HG03571 (cell line): ENCODE results near the gene POC1B.

Source experiments
- ATAC-seq: cut with Tn5 transposase; IDR thresholded peaks from one replicate; pipeline ENCODE4 v1.9.1; 2021; ENCODE audit not compliant: unreplicated experiment

The POC1B gene

DNA sequence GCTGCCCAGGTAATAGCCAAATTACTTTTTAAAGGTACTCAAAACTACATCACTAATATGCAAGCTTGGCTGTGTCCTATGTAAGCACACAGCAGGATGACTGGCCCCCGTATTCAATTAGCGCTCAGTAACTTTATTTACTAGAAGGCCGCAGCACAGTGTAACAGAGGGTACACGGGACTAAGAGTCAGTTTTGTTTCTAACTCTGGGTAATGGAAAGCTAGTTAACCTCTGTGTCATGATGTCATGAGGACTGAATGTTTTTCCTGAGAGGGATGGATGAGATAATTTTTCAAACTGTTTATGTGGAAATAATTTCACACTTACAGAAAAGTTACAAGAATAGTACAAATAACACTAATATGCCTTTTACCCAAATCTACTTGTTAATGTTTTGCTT is 28.4 kb downstream of the POC1B start:
- ATAC-seq = no peak

DNA sequence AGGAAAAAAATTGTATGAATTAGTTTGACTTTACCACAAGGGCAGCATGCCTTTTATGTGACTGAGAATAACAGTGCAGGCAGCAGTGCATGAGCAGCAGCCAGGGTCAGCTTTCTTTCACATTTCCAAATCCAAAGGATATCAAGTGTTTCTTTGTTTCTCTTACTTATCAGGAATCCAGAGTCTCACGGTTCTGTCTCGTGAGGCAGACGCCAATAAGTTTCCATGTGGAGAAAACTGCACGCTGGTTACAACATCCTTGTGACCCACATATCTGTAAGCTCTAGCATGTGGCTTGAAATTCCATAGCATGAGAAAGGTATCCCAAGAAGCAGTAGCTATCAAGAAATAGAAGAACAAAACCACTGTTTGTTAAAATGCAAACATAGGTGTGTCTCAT is 28.8 kb downstream of the POC1B start:
- ATAC-seq = no peak

DNA sequence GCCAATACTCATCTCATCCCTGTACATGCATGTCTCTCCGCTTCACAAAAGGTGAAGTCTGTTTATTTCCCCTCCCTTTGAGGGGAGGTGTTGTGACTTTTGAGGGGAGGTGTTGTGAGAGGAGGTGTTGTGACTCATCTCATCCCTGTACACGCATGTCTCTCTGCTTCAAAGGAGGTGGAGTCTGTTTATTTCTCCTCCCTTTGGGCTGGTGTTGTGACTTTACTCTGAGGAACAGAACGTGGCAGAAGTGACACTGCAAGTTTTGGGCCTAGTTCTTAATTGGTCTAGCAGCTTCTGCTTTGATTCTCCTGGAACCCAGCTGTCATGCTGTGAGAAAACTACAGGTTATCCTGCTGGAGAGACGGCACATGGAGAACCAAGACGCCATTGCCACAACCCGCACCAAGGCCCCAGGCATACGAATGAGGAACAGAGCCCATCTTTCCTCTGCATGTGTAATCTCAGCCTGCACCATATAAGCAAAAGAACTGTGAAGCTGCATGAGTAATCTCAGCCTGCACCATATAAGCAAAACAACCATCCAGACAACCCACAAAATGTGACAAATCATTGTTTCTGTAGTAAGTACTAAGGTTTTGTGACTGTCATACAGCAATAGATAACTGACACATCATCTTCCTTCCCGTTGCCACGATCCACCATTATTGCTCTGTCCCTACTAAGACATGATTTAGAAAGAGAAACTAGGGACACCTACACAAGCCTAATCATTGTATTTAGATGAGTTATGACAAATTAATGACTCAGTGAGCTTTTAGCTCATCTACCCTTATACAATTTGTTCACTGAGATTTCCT is 31.2 kb downstream of the POC1B start:
- ATAC-seq = no peak

DNA sequence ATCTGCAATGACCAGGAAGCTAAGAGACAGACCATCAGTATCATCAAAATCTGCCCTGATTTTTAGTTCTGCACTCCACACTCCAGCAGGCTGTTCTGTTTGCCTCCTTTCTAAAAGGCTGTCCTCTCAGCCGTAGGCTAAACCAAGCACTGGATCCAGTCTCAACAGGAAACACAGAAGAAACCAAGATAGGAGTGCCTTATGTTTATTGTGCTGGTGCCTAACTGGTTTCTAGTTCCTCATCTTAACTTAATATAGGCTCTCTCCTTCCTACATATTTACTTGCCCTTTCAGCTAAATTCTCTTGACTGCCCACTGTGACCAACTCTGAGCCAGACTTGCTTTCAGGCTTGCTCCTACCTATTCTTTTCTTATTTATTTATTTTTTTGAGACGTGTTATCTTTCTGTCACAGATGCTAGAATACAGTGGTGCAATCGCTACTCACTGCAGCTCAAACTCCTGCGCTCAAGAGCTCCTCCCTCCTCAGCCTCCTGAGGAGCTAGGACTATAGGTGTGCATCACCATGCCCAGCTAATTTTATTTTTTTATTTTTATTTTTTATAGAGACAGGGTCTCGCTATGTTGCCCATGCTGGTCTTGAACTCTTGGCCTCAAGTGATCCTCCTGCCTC is 32.1 kb downstream of the POC1B start:
- ATAC-seq = no peak

DNA sequence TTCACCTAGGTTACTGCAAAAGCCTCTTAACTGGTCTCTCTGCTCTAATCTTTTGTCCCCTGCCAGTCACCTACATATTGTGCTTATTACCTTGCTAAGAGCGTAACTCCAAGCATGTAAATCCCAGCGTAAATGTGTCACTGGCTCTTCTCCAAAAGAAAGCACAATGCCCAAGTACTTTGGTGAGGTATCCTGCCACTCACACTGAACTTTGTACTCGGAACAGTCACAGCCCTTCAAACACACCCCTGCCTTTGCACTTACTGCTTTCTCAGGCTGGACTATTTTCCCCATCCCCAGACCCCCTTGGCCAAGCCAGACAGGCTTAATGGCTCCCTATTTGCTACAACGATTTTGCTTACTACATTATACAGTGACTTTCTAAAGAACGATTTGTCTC is 33.0 kb downstream of the POC1B start:
- ATAC-seq = no peak

DNA sequence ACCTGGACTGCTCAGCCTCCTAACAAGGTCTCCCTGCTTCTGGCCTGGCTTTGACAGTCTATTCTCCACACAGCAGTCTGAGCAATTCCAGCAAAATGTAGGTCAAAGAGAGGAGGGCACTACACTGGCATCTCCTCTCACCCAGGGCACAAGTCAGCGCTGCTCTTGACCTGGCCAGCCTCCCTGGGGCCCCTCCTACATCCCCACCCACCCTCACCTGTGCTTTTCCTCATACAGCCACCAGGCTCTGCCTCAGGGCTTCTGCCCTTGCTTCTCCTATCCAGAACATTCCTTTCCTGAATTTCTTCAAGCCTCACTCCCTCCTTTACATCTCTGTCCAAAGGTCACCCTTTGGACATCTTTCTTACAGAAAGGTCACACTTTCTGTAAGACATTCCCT is 34.9 kb downstream of the POC1B start:
- ATAC-seq = no peak

DNA sequence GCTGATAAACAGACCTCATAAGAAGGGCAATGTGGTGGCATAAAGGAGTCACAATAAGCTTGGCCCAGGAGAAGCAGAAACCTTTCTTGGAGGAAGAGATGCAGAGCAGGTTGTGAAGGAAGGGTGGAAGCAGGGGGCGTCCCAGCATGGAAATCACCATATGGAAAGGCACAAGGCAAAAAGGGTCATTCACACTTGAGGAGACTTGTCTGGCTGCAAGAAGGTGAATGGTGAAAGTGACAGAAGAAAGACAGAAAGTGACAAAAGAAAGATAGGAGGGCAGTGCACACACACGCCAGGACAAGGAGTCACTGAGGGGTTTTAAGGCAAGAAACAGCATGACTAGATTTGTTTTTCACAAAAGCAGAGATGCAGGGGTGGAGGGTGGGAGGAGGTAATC is 39.6 kb downstream of the POC1B start:
- no peak for ATAC-seq

DNA sequence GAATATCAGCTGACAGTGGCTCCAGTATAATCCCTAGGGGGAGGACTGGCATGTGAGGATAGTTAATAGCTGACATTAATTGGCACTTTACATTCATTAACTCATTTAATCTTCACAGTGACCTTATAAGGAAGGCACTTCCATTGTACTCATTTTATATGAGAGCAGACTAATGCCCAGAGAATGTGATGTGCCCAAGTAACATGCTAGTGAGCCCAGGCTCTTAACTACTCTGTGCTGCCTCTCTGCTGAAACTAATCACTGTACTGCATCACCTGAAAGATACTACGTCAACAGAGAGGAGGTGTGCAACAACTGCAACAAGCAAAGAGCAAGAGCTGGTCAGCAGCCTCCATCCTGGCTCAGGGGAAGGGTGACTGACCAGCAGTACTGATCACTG is 41.4 kb downstream of the POC1B start:
- no peak for ATAC-seq

DNA sequence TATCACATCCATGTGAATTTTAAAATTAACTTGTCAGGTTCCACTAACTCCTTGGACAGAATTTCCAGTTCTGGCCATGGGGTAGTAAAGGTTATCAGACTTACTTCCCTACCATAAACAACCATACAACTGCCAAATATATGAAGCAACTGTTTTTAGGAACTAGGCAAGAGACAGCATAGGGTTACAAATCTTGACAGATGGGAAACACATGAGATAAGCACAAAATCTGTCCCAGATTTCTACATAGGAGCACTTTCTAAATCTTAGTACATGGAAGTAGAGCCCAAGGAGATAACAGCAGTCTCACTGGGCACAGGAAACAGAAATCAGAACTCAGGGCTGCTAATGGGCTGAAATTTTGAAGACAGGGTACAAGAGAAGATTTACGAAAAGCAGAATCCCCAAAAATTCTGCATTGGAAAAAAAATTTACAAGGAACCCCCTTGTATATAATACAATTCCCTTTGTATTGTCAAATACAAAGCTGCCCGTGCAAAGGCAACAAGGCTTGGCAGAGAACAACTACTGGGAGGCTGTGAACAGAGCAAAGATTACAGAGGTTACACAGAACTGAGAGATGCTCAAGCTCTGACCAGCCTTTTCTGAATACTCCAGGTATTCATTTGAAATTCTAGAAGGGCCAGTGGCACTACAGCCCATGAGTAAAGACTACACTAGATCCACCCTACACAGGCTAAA is 44.5 kb downstream of the POC1B start:
- ATAC-seq = no peak

DNA sequence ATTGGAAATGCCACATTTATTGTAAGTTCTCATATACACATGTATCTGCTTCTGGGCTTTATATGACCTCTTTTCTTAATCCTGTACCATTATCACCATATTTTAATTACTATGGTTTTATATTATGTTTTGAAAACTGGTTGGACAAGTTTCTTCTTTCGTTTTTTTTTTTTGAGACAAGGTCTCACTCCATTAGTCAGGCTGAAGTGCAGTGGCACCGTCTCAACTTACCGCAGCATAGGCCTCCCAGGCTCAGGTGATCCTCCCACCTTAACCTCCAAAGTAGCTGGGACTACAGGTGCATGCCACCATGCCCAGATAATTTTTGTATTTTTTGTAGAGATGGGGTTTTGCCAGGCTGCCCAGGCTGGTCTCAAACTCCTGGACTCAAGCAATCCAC is 45.9 kb downstream of the POC1B start:
- ATAC-seq = no peak

DNA sequence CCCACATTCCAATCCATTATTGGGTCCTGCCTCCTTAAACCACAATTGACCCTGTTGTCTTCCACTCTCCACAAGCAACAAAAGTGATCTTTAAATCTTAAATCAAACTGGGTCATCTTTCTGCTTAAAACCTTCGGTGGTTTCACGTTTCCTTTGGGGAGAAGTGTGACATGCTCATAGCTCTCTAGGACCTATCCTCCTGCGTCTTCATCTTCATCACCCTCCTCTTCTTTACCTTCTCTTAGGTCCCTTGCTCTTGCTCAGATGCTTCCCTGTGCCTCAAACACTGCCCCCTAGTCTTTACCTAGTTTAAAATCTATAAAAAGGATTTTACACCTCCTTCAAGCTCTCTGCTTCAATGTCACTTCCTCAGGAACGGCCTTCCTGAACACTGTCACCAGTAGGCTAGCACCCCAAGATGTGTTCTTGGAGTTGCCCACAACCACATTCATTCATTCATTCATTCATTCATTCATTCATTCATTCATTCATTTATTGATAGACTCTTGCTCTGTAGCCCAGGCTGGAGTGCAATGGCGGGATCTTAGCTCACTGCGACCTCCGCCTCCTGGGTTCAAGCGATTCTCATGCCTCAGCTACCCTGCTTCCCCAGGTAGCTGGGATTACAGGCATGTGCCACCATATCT is 48.1 kb downstream of the POC1B start:
- ATAC-seq = no peak

DNA sequence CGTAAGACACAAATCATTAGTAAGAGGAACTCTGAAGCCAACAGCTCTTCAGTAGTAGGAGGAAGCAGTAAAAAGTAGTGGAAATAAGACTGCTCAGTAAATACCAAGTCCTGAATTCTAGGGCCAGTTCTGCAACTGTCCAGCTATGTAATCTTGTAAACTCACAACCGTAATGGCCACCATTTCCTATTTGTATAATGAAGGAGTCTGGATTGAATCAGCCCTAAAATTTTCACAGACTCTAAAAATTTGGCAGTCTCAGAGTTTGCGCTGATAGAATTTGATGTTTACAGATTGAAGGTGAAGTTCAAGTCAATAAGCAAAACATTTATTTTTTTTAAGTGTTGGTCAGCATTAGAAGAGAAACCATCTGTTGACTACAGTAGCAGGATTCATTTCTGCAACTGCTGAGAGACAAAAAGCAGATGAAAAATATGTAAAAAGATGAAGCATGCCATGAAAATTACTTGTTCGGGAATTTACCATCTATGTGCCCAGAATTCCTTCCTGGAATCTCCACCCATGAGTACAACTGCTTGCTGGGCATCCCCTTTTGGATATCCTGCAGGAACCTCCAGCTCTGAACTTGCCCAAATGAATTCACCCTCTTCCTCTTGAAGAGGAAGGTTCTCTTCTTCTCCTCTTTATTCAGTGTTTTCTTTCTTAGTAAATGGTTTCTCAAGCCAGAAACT is 48.8 kb downstream of the POC1B start:
- no peak for ATAC-seq

DNA sequence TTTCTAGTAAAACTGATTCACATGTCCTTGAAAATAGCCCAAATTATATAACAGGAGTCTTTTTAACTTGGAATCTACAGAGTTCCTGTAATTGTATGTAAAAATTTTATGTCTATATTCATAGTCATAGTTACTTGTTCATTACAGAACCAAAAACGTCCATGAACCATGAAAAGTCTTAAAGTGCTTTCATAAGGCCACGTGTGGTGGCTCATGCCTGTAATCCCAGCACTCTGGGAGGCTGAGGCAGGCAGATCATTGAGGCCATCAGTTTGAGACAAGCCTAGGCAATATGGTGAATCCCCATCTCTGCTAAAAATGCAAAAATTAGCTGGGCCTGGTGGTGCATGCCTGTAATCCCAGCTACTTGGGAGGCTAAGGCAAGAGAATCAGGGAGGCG is 49.6 kb downstream of the POC1B start:
- ATAC-seq = no peak

DNA sequence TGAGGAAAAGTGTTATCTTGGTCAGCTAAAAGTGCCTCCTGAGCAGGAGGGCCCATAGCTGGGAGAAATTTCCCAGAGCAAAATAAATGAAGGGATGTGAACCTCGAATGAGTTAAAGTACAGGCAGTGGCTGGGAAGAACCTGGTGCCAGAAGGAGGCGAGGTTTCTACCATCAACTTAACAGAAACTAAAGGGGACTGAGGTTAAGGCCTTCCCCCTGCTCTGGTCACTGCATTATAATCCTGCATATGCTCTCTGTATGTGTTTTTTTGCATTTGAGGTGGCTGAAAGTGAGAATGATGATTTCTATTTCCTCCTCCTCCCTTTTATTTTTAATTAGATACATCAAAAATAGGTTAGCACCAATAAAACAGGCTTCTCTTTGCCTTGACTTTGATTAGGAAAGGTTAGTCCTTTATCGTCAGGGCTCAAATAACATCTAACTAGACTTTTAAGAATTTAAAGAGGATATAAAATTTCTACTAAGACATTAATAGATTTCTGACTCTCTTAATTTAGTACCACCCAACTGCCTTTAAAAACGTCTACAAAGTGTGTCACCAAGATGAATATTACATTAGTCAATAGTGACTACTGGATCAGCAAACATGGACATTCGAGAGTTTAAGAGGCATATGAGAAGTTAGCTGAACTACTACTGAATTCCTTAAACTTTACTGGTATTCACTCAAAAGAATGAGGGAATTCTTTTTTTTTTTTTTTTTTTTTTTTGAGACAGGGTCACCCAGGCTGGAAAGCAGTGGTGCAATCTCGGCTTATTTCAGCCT is 50.5 kb downstream of the POC1B start:
- ATAC-seq = peak; percentile 36

DNA sequence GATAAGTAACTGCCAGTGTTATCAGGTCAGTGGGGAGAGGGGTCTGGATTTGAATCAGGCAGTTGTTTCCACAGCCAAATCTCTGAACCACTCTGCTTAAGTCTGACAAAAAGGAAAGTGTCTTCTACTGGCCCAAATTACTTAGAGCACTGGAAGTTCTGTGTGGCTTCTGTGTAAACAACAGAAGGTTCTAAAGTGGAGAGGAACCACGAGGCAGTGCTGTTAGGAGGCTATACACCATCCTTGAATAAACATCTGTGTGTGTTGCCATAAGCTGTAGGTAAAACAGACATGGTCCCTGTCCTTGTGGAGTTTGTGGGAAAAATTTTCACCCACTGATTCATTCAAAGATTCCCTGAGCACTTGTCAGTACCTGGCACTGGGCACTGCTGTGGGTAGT is 51.2 kb downstream of the POC1B start:
- no peak for ATAC-seq

DNA sequence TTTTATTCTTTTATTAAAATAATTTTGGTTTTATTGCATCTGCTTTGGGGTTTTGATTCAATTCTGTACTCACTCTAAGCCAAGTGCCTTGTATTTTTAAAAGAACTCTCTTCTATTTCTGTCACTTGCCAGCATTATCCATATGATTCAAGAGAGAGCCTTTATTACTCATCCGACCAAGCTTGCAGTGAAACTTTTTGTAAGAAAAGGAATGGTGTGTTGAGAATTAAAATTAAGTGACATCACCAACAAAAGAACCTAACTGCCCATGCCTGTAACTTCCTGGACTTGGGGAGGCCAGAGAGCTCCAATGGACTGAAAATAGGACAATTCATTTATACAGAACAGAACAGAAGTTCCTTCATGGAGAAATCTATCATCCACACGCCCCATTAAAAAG is 53.3 kb downstream of the POC1B start:
- ATAC-seq = no peak

DNA sequence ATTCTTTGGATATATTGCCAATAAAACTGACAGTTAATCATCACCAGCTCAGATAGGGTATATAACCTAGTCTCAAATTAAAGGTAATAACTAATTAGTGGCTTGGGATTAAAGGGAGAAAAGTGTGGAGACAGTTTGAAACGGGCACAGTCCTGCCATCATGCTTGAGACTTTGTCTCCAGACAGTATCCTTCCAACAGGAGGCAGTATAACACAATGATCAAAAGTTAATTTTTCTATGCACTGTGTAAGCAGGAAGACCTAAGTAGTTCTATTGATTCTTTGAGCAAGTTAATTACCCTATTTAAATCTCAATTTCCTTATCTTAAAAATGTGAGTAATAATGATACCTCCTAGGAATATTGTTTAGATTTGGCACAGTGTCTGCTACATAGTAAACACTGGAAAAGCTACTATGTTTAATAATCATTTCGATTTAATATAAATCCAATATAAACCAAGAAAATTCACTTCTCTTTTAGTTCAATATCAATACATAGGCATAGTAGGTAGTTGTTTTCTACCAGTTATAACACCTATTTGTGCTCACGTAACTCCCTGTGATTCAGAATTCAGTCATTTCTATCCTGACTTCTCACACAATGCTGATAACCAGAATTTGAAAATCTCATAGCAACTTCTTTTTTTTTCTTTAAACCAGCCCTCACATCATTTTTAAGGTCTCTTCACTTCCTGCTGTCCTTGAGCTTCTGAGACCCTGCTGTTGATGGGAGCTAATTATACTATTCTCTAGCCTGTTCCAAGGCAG is 54.9 kb downstream of the POC1B start:
- peak; percentile 38 for ATAC-seq

DNA sequence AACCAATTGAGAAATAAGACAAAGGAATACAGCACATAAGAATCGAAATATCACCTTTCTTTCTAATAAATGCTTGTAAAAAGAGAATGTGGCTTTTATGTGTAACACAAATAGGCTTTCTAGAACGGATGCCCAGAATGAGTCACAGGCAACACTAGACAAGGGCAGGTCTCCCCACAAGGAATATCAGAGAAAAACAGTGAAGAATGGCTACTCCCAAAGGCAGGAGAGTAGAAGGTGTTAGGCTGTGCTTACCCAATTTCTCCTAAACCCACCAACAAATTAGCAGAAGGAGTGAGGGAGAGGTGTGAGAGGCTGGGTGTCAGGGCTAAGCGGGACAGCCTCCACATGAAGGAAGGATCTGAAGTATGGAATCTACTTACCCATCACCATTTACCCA is 56.5 kb downstream of the POC1B start:
- peak; percentile 54 for ATAC-seq

DNA sequence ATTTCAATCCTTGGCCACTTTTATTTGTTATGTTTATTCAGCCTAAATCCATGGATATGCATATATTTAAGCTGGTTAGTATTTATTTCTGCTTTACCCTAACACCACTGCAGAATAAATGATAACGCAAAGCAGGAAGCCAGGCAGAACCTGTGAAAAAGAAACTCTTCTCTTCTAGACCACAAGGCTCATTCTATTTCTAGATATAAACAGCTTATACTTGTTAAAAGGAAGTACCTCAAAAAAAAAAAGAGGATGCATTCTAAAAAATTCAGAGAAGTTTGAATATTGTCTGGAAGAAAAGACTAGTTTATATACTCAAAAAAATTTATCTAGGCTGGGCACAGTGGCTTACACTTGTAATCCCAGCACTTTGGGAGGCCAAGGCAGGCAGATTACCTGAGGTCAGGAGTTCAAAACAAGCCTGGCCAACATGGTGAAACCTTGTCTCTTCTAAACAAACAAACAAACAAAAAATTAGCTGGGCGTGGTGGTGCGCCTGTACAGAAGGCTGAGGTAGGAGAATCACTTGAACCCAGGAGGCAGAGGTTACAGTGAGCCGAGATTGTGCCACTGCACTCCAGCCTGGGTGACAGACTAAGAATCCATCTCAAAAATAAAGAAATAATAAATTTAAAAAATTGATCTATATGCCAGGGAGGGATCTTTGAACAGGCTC is 57.1 kb downstream of the POC1B start:
- ATAC-seq = peak; percentile 85
